HCT116 (cell line): ENCODE results near the gene SELL. TPM values are rescaled to one million over a fixed set of nuclear protein-coding genes. Genes with fewer than 3 reads are reported as not detected.
A peak's percentile ranks its signal among the peaks of the same experiment; 100 is the strongest.

Source experiments
- ATAC-seq: fragments of 200-7000 bp; cut with Tn5 transposase; 2 replicates; pipeline ENCODE4 v1.9.1; 2020; ENCODE audit warnings: mild to moderate bottlenecking, moderate library complexity
- Bru-seq: library from RNA; stranded (reverse); fragments of 400-500 nt; gene quantifications from one replicate; lab custom pipeline; 2021; lab: Mats Ljungman, UMichigan
- BruChase-seq, 2 experiments: library from RNA; stranded (reverse); fragments of 400-500 nt; gene quantifications; one replicate each; lab custom pipeline; 2021; lab: Mats Ljungman, UMichigan
- BruUV-seq: library from RNA; stranded (reverse); fragments of 400-500 nt; replicated peaks from 2 replicates; lab custom pipeline; 2021; lab: Mats Ljungman, UMichigan
- CTCF ChIA-PET: fragments of 300-600 bp; sonication (Branson Sonifier 250); formaldehyde crosslinking; loops from one replicate; lab custom pipeline; 2021; ENCODE audit warnings: antibody characterized with exemption; lab: Charles Lee
- POLR2A ChIA-PET: fragments of 300-600, 350-600 bp; sonication (Branson Sonifier 250); formaldehyde crosslinking; loops from one replicate; lab custom pipeline; 2021; ENCODE audit warnings: antibody characterized with exemption; lab: Charles Lee
- RAD21 ChIA-PET, 2 experiments: fragments of 300-600 bp; sonication (Branson Sonifier 250); formaldehyde crosslinking; loops; one replicate each; lab custom pipeline; 2023; ENCODE audit warnings: low total read pairs in 2 of 2; ENCODE audit not compliant: uncharacterized antibody in 2 of 2, unreplicated experiment in 2 of 2, low non-redundant PET in 1 of 2; lab: Charles Lee
- DNase-seq: peaks from one replicate; pipeline ENCODE4 v3.0.0-alpha.2; 2010; ENCODE audit warnings: low read depth, low spot score
- H2AFZ ChIP-seq: fragments of 200-600 bp; shearing (Covaris generic), sonication (generic); 2 replicates; pipeline ENCODE4 v1.6.1; 2017; ENCODE audit warnings: low read depth, mixed run types, mixed read lengths, antibody characterized with exemption, low read length; ENCODE audit not compliant: poor library complexity, severe bottlenecking
- H3K27ac ChIP-seq: 2 replicates; pipeline ENCODE4 v1.5.1; 2012; ENCODE audit warnings: low read depth, low read length
- H3K27me3 ChIP-seq: fragments of 200-600 bp; sonication (generic); 2 replicates; pipeline ENCODE4 v1.6.1; 2016; ENCODE audit warnings: mixed run types, low read length, mixed read lengths; ENCODE audit not compliant: insufficient read depth
- H3K36me3 ChIP-seq, 2 experiments: fragments of 200-500 bp in 1 of 2; fragments of 200-600 bp in 1 of 2; sonication (Bioruptor generic) in 1 of 2; sonication (generic) in 1 of 2; 2 replicates each; pipeline versions ENCODE4 v1.5.1 to v1.6.1; 2014 to 2016; ENCODE audit warnings: low read length in 2 of 2, inconsistent platforms in 1 of 2, mixed read lengths in 1 of 2, mixed run types in 1 of 2; ENCODE audit not compliant: insufficient read depth in 2 of 2, control insufficient read depth in 1 of 2
- H3K4me1 ChIP-seq, 2 experiments: fragments of 200-600 bp in 1 of 2; sonication (generic) in 1 of 2; 2 replicates each; pipeline versions ENCODE4 v1.5.1 to v1.6.1; 2012 to 2017; ENCODE audit warnings: low read length in 2 of 2, inconsistent platforms in 1 of 2, mild to moderate bottlenecking in 1 of 2, mixed read lengths in 1 of 2, mixed run types in 1 of 2, moderate library complexity in 1 of 2; ENCODE audit not compliant: insufficient read depth in 2 of 2, control insufficient read depth in 1 of 2
- H3K4me2 ChIP-seq: fragments of 200-600 bp; sonication (generic); 2 replicates; pipeline ENCODE4 v1.6.1; 2017; ENCODE audit warnings: mixed run types, low read length, mixed read lengths
- H3K4me3 ChIP-seq, 2 experiments: fragments of 200-600 bp in 1 of 2; sonication (generic) in 1 of 2; replicated peaks in 1 of 2; 2 replicates each; pipeline ENCODE4 v1.5.1; 2011 to 2016; ENCODE audit warnings: low read length in 2 of 2, control low read depth in 1 of 2, low read depth in 1 of 2, mild to moderate bottlenecking in 1 of 2, mixed read lengths in 1 of 2, mixed run types in 1 of 2
- H3K79me2 ChIP-seq: fragments of 200-600 bp; sonication (generic); 2 replicates; pipeline ENCODE4 v1.6.1; 2017; ENCODE audit warnings: mild to moderate bottlenecking, mixed run types, low read length, moderate library complexity, mixed read lengths; ENCODE audit not compliant: insufficient read depth
- H3K9ac ChIP-seq: fragments of 200-600 bp; sonication (generic); 2 replicates; pipeline ENCODE4 v1.6.1; 2016; ENCODE audit warnings: low read length, mixed read lengths
- H3K9me2 ChIP-seq: fragments of 200-600 bp; sonication (generic), shearing (Covaris generic); 2 replicates; pipeline ENCODE4 v1.6.1; 2017; ENCODE audit warnings: mixed run types, mild to moderate bottlenecking, moderate library complexity; ENCODE audit not compliant: insufficient read depth
- H3K9me3 ChIP-seq, 2 experiments: fragments of 200-500 bp in 1 of 2; fragments of 200-600 bp in 1 of 2; sonication (Bioruptor generic) in 1 of 2; sonication (generic) in 1 of 2; 2 replicates each; pipeline ENCODE4 v1.6.1; 2014 to 2017; ENCODE audit warnings: low read length in 2 of 2, mixed read lengths in 2 of 2, inconsistent platforms in 1 of 2, low read depth in 1 of 2, mild to moderate bottlenecking in 1 of 2, mixed run types in 1 of 2, moderate library complexity in 1 of 2; ENCODE audit not compliant: control insufficient read depth in 1 of 2, insufficient read depth in 1 of 2
- H4K20me1 ChIP-seq: fragments of 200-600 bp; sonication (generic), shearing (Covaris generic); 2 replicates; pipeline ENCODE4 v1.6.1; 2017; ENCODE audit warnings: mixed run types, mild to moderate bottlenecking, moderate library complexity; ENCODE audit not compliant: insufficient read depth
- CBX3 ChIP-seq: IDR thresholded peaks from 2 replicates; pipeline ENCODE4 v1.6.1; 2012; ENCODE audit warnings: low read depth
- CEBPB ChIP-seq: IDR thresholded peaks from 2 replicates; pipeline ENCODE4 v1.6.1; 2012; ENCODE audit warnings: low read depth
- EGR1 ChIP-seq: IDR thresholded peaks from 2 replicates; pipeline ENCODE4 v1.6.1; 2012; ENCODE audit warnings: low read depth
- ELF1 ChIP-seq: IDR thresholded peaks from 2 replicates; pipeline ENCODE4 v1.6.1; 2012; ENCODE audit warnings: low read depth, borderline replicate concordance
- EZH2 ChIP-seq: fragments of 200-600 bp; sonication (generic); IDR thresholded peaks from 2 replicates; pipeline ENCODE4 v1.6.1; 2017; ENCODE audit warnings: antibody characterized with exemption, mixed run types
- EZH2phosphoT487 ChIP-seq: fragments of 200-600 bp; IDR thresholded peaks from 2 replicates; pipeline ENCODE4 v1.6.1; 2018; ENCODE audit warnings: antibody characterized with exemption, borderline replicate concordance
- FOSL1 ChIP-seq: IDR thresholded peaks from 2 replicates; pipeline ENCODE4 v1.6.1; 2012; ENCODE audit warnings: low read depth
- JUND ChIP-seq: IDR thresholded peaks from 2 replicates; pipeline ENCODE4 v1.6.1; 2012
- MAX ChIP-seq: IDR thresholded peaks from 2 replicates; pipeline ENCODE4 v1.6.1; 2012
- POLR2AphosphoS5 ChIP-seq: IDR thresholded peaks from 2 replicates; pipeline ENCODE4 v1.6.1; 2011; ENCODE audit warnings: mild to moderate bottlenecking, low read depth, low read length, moderate library complexity
- REST ChIP-seq: IDR thresholded peaks from 2 replicates; pipeline ENCODE4 v1.6.1; 2012; ENCODE audit warnings: low read depth
- SIN3A ChIP-seq: IDR thresholded peaks from 2 replicates; pipeline ENCODE4 v1.6.1; 2012; ENCODE audit warnings: low read depth
- SP1 ChIP-seq: IDR thresholded peaks from 2 replicates; pipeline ENCODE4 v1.6.1; 2012; ENCODE audit warnings: low read depth
- SRF ChIP-seq: IDR thresholded peaks from 2 replicates; pipeline ENCODE4 v1.6.1; 2012; ENCODE audit warnings: low read depth
- TCF7L2 ChIP-seq: IDR thresholded peaks from 2 replicates; pipeline ENCODE4 v1.7.0; 2011; ENCODE audit warnings: borderline replicate concordance, inconsistent platforms; ENCODE audit not compliant: insufficient read depth, insufficient read length; ENCODE audit errors: extremely low read depth
- YY1 ChIP-seq: IDR thresholded peaks from 2 replicates; pipeline ENCODE4 v1.6.1; 2011; ENCODE audit warnings: low read length, low read depth, moderate library complexity, mild to moderate bottlenecking; ENCODE audit not compliant: insufficient replicate concordance; ENCODE audit errors: extremely low read depth
- ZBTB33 ChIP-seq: IDR thresholded peaks from 2 replicates; pipeline ENCODE4 v1.6.1; 2011; ENCODE audit warnings: mild to moderate bottlenecking, low read length, moderate library complexity; ENCODE audit not compliant: insufficient replicate concordance; ENCODE audit errors: extremely low read depth
- ZNF274 ChIP-seq: fragments of 200-500 bp; sonication (Bioruptor generic); IDR thresholded peaks from 2 replicates; pipeline ENCODE4 v1.6.1; 2014; ENCODE audit warnings: mild to moderate bottlenecking, low read depth, low read length, inconsistent platforms
- intact Hi-C: fragments of 100-400 bp; cut with micrococcal nuclease; formaldehyde crosslinking; loops from 2 replicates; pipeline ENCODE4 v1.10.0; 2022
- long read RNA-seq: library from polyadenylated mRNA; unstranded; transcript quantifications from one replicate; pipeline ENCODE4 v2.0.0, GENCODE V29; 2021; ENCODE audit not compliant: unreplicated experiment
- polyA plus RNA-seq: library from polyadenylated mRNA; unstranded; fragments of >200 nt; gene quantifications from 2 replicates; pipeline ENCODE4 v1.2.1, GENCODE V29; 2012; ENCODE audit warnings: missing spikeins
- total RNA-seq: library from RNA; stranded (reverse); gene quantifications from one replicate; pipeline ENCODE4 v1.2.1, GENCODE V29; 2021; ENCODE audit not compliant: unreplicated experiment
- TF ChIP-seq, protein P1 (sequence below): IDR thresholded peaks from 2 replicates; pipeline ENCODE4 v1.6.1; 2012

Gene SELL
- 4.1 TPM for total RNA-seq
- 1.3 and 1.6 TPM in 2 replicates for polyA plus RNA-seq
- percentile 22 among the genes with signal in this experiment for Bru-seq, nascent RNA
- BruChase-seq, experiment 1, labeled RNA remaining after a 6-hour chase, result percentile 29 among the genes with signal in this experiment
- BruChase-seq, experiment 2, labeled RNA remaining after a 2-hour chase, result percentile 27 among the genes with signal in this experiment
- long read RNA-seq, transcript SELL-201 (9 exons, 2,436 nt), result major isoform, 7 of 8 reads
- long read RNA-seq, partial matches to known transcripts, result 0 of 8 reads
- long read RNA-seq, other reads (novel, unspliced or antisense), result 1 of 8 reads

DNA sequence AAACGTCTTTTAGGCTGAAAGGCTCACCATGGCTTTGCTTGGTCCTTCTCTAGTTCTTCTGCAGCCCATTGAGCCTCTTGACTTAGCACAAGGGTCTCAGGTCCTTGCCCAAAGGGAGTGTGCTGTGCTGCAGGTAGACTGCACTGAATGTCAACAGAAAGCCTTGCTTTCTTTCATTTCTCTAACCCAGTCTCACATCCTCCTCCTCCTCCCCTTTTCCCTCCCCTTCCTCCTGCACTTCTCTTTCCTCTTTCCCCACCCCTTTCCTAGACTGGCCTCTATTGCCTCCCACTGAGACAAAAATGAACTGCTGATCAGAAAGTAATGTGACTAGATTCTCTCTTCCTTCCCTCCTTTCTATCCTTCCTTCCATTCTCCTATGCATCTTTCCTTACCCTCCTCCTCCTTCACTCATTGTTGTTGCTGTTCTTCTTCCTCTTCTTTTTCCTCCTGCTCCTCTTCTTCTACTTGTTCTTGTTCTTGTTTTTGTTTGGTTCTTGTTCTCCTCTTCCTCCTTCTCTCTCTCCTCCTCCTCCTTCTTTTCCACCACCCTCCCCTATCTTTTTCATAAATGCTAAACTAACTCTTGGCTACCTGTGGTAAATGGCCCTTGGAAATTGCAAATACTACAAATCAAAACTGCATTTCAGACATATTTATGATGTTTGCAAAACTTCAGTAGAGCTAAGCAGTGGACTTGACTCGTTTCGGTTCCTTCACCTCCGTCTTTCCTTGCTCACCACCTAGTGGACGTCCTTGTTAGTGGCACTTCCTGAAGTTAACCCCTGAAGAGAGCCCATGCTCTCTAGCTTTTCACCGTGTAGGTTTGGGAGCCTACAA is at the start of gene SELL:
Gene SELL, minus strand, starts transcription at position 152 of the 840 bp plus-strand sequence. Its CDS starts 122 bp downstream, at position 30.
- Histone ChIP-seq H3K4me3 (peak within 1 kb of the TSS; percentile 29 to 55), H3K9me2 (no peaks in the 10 kb centered on the region), H3K27me3 (no peaks in the 10 kb centered on the region), H3K27ac (peak within 1 kb of the TSS; percentile 13; the same call in 1 of the 2 replicates), H3K79me2 (no peaks in the 10 kb centered on the region), H3K4me1 (peaks cover 2 to 12% of the 10 kb centered on the region in 2 experiments; a peak in 3 of 4 replicates), H3K36me3 (no peaks in the 10 kb centered on the region), H3K9me3 (no peaks in the 10 kb centered on the region), H3K4me2 (peak within 1 kb of the TSS; percentile 83), H3K9ac (peak within 1 kb of the TSS; percentile 7; the same call in 1 of the 2 replicates), H2AFZ (peak within 1 kb of the TSS; percentile 97), H4K20me1 (no peaks in the 10 kb centered on the region)
- ChIA-PET POLR2A (interaction anchor here (0.8 kb wide), 1 partner anchor 9 kb away, joined by 3 read pairs; no protein-coding TSS in a partner anchor), CTCF (interaction anchor here (0.7 to 1.8 kb wide), 15 partner anchors 10 to 1108 kb away, joined by 3 to 16 read pairs (median 4); partner anchors contain the start of gene F5), RAD21 (interaction anchor here in 1 of 2 experiments (1.3 kb wide), 1 partner anchor 125 kb away, joined by 8 read pairs; the partner anchor contains the start of gene F5)
- ATAC-seq (peak; percentile 96), DNase-seq (peak; percentile 73)
- intact Hi-C loops, result loop anchor here (1.0 to 10.0 kb wide), 4 partner anchors 57 to 159 kb away; no protein-coding TSS in a partner anchor
- BruUV-seq, result no TSS peak
- TF ChIP-seq EGR1 (no peak), SP1 (no peak), CBX3 (no peak), REST (no peak), SRF (no peak), EZH2phosphoT487 (no peak), CEBPB (no peak), ZBTB33 (no peak), ZNF274 (no peak), SIN3A (no peak), JUND (no peak), FOSL1 (no peak), POLR2AphosphoS5 (no peak), TCF7L2 (no peak), MAX (peak; percentile 40; the same call in 1 of the 2 replicates), ELF1 (peak; percentile 57), YY1 (peak; percentile 60), EZH2 (no peak)
- TF ChIP-seq, protein P1, sequence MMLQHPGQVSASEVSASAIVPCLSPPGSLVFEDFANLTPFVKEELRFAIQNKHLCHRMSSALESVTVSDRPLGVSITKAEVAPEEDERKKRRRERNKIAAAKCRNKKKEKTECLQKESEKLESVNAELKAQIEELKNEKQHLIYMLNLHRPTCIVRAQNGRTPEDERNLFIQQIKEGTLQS, result no peak
